Trophoblast cell (in vitro differentiated cells and primary cell): ENCODE measurements around the gene COMMD1.
"Not testable (repeated sequence)": the region's sequence is repeated elsewhere in the genome, so short reads cannot be mapped to it uniquely, and the experiment has no call there.

Source experiments
- DNase-seq, 2 donors: peaks; one replicate each; pipeline ENCODE4 v3.0.0-alpha.2; 2016
- H2AFZ ChIP-seq: 2 replicates; pipeline ENCODE4 v1.6.1; 2013; ENCODE audit warnings: low read length, moderate library complexity, mild to moderate bottlenecking; ENCODE audit not compliant: insufficient read depth, poor library complexity
- H2AK5ac ChIP-seq: 2 replicates; pipeline ENCODE4 v1.6.1; 2013; ENCODE audit warnings: mild to moderate bottlenecking, low read length
- H2BK120ac ChIP-seq: 2 replicates; pipeline ENCODE4 v1.6.1; 2013; ENCODE audit warnings: low read length, mild to moderate bottlenecking, moderate library complexity; ENCODE audit not compliant: insufficient read depth, poor library complexity
- H2BK12ac ChIP-seq: 2 replicates; pipeline ENCODE4 v1.6.1; 2013; ENCODE audit warnings: mild to moderate bottlenecking, low read length, moderate library complexity
- H2BK5ac ChIP-seq: 2 replicates; pipeline ENCODE4 v1.6.1; 2013; ENCODE audit warnings: low read length, low read depth, moderate library complexity, mild to moderate bottlenecking; ENCODE audit not compliant: poor library complexity
- H3K14ac ChIP-seq: 2 replicates; pipeline ENCODE4 v1.6.1; 2013; ENCODE audit warnings: mild to moderate bottlenecking, low read length
- H3K18ac ChIP-seq: 2 replicates; pipeline ENCODE4 v1.6.1; 2013; ENCODE audit warnings: mild to moderate bottlenecking, low read length
- H3K23ac ChIP-seq: 2 replicates; pipeline ENCODE4 v1.6.1; 2013; ENCODE audit warnings: low read length
- H3K27ac ChIP-seq: 2 replicates; pipeline ENCODE4 v1.5.1; 2013; ENCODE audit warnings: low read depth, mild to moderate bottlenecking, inconsistent platforms, low read length, moderate library complexity
- H3K27me3 ChIP-seq: 2 replicates; pipeline ENCODE4 v1.6.1; 2013; ENCODE audit warnings: inconsistent platforms, mild to moderate bottlenecking, low read length, moderate library complexity; ENCODE audit not compliant: insufficient read depth
- H3K36me3 ChIP-seq, 2 experiments: 1 replicate in 1 of 2; 2 replicates in 1 of 2; pipeline ENCODE4 v1.6.1; 2013; ENCODE audit warnings: low read length in 2 of 2, mild to moderate bottlenecking in 2 of 2, moderate library complexity in 1 of 2; ENCODE audit not compliant: insufficient read depth in 2 of 2, control insufficient read depth in 1 of 2
- H3K4ac ChIP-seq: 2 replicates; pipeline ENCODE4 v1.6.1; 2013; ENCODE audit warnings: low read depth, mild to moderate bottlenecking, low read length, moderate library complexity
- H3K4me1 ChIP-seq, 2 experiments: 1 replicate in 1 of 2; 2 replicates in 1 of 2; pipeline ENCODE4 v1.6.1; 2013; ENCODE audit warnings: low read length in 2 of 2, mild to moderate bottlenecking in 2 of 2, moderate library complexity in 1 of 2; ENCODE audit not compliant: insufficient read depth in 2 of 2, control insufficient read depth in 1 of 2
- H3K4me2 ChIP-seq: 2 replicates; pipeline ENCODE4 v1.6.1; 2013; ENCODE audit warnings: inconsistent platforms, mild to moderate bottlenecking, low read length, moderate library complexity
- H3K4me3 ChIP-seq: 2 replicates; pipeline ENCODE4 v1.5.1; 2013; ENCODE audit warnings: mild to moderate bottlenecking, low read depth, low read length, inconsistent platforms
- H3K79me1 ChIP-seq: one replicate; pipeline ENCODE4 v1.6.1; 2013; ENCODE audit warnings: low read length
- H3K79me2 ChIP-seq: 2 replicates; pipeline ENCODE4 v1.6.1; 2013; ENCODE audit warnings: low read length, mild to moderate bottlenecking; ENCODE audit not compliant: control insufficient read depth, insufficient read depth, poor library complexity
- H3K9ac ChIP-seq: 2 replicates; pipeline ENCODE4 v1.6.1; 2013; ENCODE audit warnings: mild to moderate bottlenecking, low read length
- H3K9me3 ChIP-seq: 2 replicates; pipeline ENCODE4 v1.6.1; 2013; ENCODE audit warnings: low read depth, mild to moderate bottlenecking, control low read depth, inconsistent platforms, low read length; ENCODE audit not compliant: insufficient read depth
- H4K12ac ChIP-seq: 2 replicates; pipeline ENCODE4 v1.6.1; 2013; ENCODE audit warnings: low read depth, mild to moderate bottlenecking, low read length, moderate library complexity
- H4K8ac ChIP-seq: 2 replicates; pipeline ENCODE4 v1.6.1; 2013; ENCODE audit warnings: low read depth, mild to moderate bottlenecking, low read length, moderate library complexity
- H4K91ac ChIP-seq: one replicate; pipeline ENCODE4 v1.6.1; 2013; ENCODE audit warnings: low read depth, mild to moderate bottlenecking, low read length, moderate library complexity
- WGBS: extraction: QIAGEN DNeasy Blood & Tissue Kit; methylation state at CpG from one replicate; pipeline ENCODE4 v1.1.7; 2013; ENCODE audit warnings: missing lambda C conversion rate; ENCODE audit not compliant: insufficient read length, insufficient coverage; ENCODE audit errors: extremely low coverage; 5-methylcytosine and 5-hydroxymethylcytosine counted together

Gene COMMD1

GRCh38 chr2:62041701-62042385, 136.4 kb downstream of the COMMD1 start:
- H3K79me2 ChIP-seq, H4K12ac ChIP-seq, H3K27me3 ChIP-seq, H3K9ac ChIP-seq, H4K8ac ChIP-seq, H3K9me3 ChIP-seq, H3K4me2 ChIP-seq, H2AK5ac ChIP-seq, H3K4ac ChIP-seq, H4K91ac ChIP-seq, H2BK12ac ChIP-seq, H3K23ac ChIP-seq, H3K4me3 ChIP-seq, H3K4me1 ChIP-seq, H3K18ac ChIP-seq, H2AFZ ChIP-seq, H3K27ac ChIP-seq, H3K79me1 ChIP-seq, H2BK5ac ChIP-seq, H2BK120ac ChIP-seq, H3K14ac ChIP-seq, H3K36me3 ChIP-seq, DNase-seq: not testable (repeated sequence)
- WGBS = no CpG with 5 or more reads among the region's 16 CpGs

- peaks cover 4 to 5% of the 10 kb centered on the region in 2 experiments for H3K36me3 ChIP-seq
- DNase-seq = no peak
- H3K23ac ChIP-seq = no peak overlapping the region
- H3K18ac ChIP-seq = peak overlapping the region; percentile 25
- no peak overlapping the region for H3K9ac ChIP-seq
- H3K9me3 ChIP-seq = peaks cover 2% of the 10 kb centered on the region
- peak overlapping the region; percentile 25 for H4K91ac ChIP-seq
- no peak overlapping the region for H2AFZ ChIP-seq
- H4K8ac ChIP-seq = peak overlapping the region; percentile 1
- no peak overlapping the region for H3K4ac ChIP-seq
- H3K4me2 ChIP-seq = no peak overlapping the region
- no peaks in the 10 kb centered on the region for H3K79me1 ChIP-seq
- H4K12ac ChIP-seq = no peak overlapping the region
- H2BK120ac ChIP-seq = no peak overlapping the region
- no peak overlapping the region for H3K27ac ChIP-seq
- H3K4me3 ChIP-seq = no peak overlapping the region
- WGBS = no CpG with 5 or more reads among the region's 30 CpGs
- peak overlapping the region; percentile 58 for H2BK12ac ChIP-seq
- H3K14ac ChIP-seq = no peak overlapping the region
- peak overlapping the region; percentile 21 for H2BK5ac ChIP-seq
- H3K27me3 ChIP-seq = no peaks in the 10 kb centered on the region
- peaks cover 2% of the 10 kb centered on the region for H3K79me2 ChIP-seq
- H3K4me1 ChIP-seq = peaks cover 2 to 4% of the 10 kb centered on the region in 2 experiments
- peak overlapping the region; percentile 49 for H2AK5ac ChIP-seq
Observed at GRCh38 chr2:62042400-62042799, 136.9 kb downstream of the COMMD1 start.

- peaks cover 2 to 4% of the 10 kb centered on the region in 2 experiments for H3K4me1 ChIP-seq
- H3K4ac ChIP-seq = no peak overlapping the region
- H3K27ac ChIP-seq = no peak overlapping the region
- H2BK12ac ChIP-seq = no peak overlapping the region
- H4K8ac ChIP-seq = no peak overlapping the region
- H3K4me2 ChIP-seq = no peak overlapping the region
- H3K14ac ChIP-seq = no peak overlapping the region
- H2BK5ac ChIP-seq = no peak overlapping the region
- H2AFZ ChIP-seq = no peak overlapping the region
- no peak overlapping the region for H4K12ac ChIP-seq
- DNase-seq = peak; percentile 46 to 89
- H3K9me3 ChIP-seq = peaks cover 2% of the 10 kb centered on the region
- no peak overlapping the region for H3K18ac ChIP-seq
- H3K4me3 ChIP-seq = no peak overlapping the region
- H3K79me2 ChIP-seq = peaks cover 2% of the 10 kb centered on the region
- H3K36me3 ChIP-seq = peaks cover 4 to 5% of the 10 kb centered on the region in 2 experiments
- H3K27me3 ChIP-seq = no peaks in the 10 kb centered on the region
- no peaks in the 10 kb centered on the region for H3K79me1 ChIP-seq
- no CpG with 5 or more reads among the region's 2 CpGs for WGBS
- H2BK120ac ChIP-seq = no peak overlapping the region
- H3K23ac ChIP-seq = no peak overlapping the region
- H2AK5ac ChIP-seq = no peak overlapping the region
- H3K9ac ChIP-seq = no peak overlapping the region
- no peak overlapping the region for H4K91ac ChIP-seq
Observed at GRCh38 chr2:62042944-62043343, 137.5 kb downstream of the COMMD1 start.

GRCh38 chr2:62045017-62045543, 139.6 kb downstream of the COMMD1 start:
- Histone ChIP-seq H3K4me3 (no peak overlapping the region), H2BK120ac (no peak overlapping the region), H4K12ac (no peak overlapping the region), H3K27ac (no peak overlapping the region), H3K4ac (no peak overlapping the region), H2BK5ac (no peak overlapping the region), H3K79me1 (no peaks in the 10 kb centered on the region), H3K4me2 (no peak overlapping the region), H3K36me3 (peaks cover 4 to 5% of the 10 kb centered on the region in 2 experiments), H2BK12ac (no peak overlapping the region), H3K23ac (no peak overlapping the region), H4K91ac (no peak overlapping the region), H2AK5ac (no peak overlapping the region), H4K8ac (no peak overlapping the region), H3K9ac (no peak overlapping the region), H3K79me2 (peaks cover 2% of the 10 kb centered on the region), H3K14ac (no peak overlapping the region), H3K18ac (no peak overlapping the region), H3K4me1 (peaks cover 2 to 6% of the 10 kb centered on the region in 2 experiments), H2AFZ (no peak overlapping the region), H3K9me3 (peaks cover 2% of the 10 kb centered on the region), H3K27me3 (no peaks in the 10 kb centered on the region)
- no peak for DNase-seq
- WGBS = no CpG with 5 or more reads among the region's 3 CpGs
